NAMALWA (cell line): Measurements from ENCODE around the gene ADCY10.
A peak's percentile ranks its signal among the peaks of the same experiment; 100 is the strongest.
"Not testable (repeated sequence)": the region's sequence is repeated elsewhere in the genome, so short reads cannot be mapped to it uniquely, and the experiment has no call there.

Experiments used
- DNase-seq: peaks from one replicate; pipeline ENCODE4 v3.0.0-alpha.2; 2015; ENCODE audit warnings: low spot score

ADCY10 gene

GRCh38 chr1:167924543-167925231 lies 10.8 kb upstream of the ADCY10 start:
- DNase-seq: no peak

DNA sequence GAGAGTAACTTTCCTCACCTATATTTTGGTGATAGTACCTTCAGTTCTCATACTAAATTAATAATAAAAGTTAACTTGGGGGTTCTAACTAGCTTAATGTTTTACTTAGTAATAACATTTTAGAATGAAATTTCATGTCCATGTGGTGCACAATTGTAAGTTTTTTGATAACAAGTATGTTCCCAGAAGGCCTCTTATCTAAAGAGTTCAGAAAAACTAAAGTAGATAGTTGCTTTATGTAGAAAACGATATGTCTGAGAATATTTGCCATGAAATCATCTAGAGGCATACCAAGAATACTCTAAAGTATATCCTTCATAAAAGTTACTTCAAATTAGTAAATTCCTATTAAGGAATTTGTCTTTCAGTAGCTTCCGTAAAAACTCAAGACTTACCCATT lies 10.2 kb upstream of the ADCY10 start:
- no peak for DNase-seq

DNA sequence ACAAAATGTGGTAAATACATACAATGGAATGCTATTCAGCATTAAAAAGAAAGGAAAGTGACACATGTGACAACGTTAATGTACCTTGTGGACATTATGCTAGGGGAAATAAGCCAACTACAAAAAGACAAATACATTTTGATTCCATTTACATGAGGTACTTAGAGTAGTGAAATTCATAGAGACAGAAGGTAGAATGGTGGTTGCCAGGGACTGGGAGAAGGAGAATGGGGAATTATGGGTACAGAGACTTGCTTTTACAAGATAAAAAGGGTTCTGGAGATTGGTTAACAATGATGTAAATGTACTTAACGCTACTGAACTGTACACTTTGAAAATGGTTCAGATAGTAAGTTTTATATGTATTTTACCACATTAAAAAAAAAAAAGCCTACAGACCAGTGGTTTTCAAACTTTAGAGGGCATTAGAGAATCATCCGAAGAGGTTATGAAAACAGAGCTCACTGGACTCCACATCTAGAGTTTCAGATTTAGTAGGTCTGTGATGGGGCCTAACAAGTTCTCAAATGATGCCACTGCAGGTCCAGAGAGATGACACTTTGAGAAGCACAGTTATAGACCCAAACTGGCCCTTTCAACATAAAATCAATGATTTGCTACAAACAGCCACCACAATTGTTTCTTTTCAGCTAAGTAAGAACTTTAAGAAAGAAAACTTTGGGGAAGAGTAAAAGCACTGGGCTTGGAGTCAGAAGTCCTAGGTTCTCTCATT lies 9.6 kb upstream of the ADCY10 start:
- DNase-seq: no peak

DNA sequence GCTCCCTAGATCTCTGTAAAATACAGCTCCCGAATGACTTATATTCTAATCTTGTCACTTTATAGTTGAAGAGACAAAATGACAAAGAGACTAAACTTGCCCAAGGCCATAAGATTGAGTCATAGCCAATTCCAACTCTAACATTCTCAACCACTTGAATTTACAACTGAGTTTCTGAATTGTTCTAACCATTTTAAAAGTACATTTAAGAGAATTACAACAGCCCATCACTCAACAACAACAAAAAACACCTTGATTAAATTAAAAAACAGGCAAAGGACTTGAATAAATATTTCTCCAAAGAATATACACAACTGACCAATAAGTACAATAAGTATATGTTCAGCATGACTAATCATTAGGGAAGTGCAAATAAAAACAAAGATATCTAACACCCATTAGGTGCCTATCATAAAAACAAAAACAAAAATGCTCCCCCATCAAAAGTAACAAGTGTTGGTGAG lies 8.7 kb upstream of the ADCY10 start:
- no peak for DNase-seq

GRCh38 chr1:167922023-167922422 lies 8.1 kb upstream of the ADCY10 start:
- DNase-seq: no peak

DNA sequence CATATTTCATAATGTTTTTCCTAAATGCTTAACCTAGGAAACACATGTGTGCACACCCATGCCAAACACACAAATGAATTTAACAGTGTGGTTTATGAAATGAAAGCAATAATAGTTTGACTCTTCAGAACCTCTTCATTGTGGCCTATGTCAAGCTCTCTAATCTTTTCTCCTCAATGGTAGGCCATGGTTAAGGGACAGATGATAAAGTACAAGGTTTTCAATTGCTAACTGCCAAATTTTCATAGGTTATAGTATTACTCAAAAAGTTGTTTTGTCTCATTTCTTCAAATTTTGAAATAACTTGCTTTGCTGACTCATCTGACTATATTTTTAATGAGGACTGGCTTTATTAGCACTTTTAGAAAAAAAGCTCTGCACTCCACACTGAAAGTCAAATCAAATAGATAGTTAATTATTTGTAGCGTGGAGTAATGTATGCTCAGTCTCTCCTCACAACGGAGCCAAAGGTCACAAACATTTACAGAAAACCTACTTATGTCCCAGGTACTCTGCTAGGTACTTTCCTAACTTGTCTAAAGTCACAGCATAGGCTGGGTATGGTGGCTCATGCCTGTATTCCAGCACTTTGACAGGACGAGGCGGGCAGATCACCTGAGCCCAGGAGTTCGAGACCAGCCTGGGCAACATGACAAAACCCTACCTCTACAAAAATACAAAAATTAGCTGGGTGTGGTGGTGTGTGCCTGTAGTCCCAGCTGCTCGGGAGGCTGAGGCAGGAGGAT lies 3.0 kb upstream of the ADCY10 start:
- no peak for DNase-seq

- DNase-seq: no peak
Measured at GRCh38 chr1:167915569-167915968, 1.6 kb upstream of the ADCY10 start.

GRCh38 chr1:167912294-167912693 lies 1.6 kb downstream of the ADCY10 start:
- DNase-seq: no peak

DNA sequence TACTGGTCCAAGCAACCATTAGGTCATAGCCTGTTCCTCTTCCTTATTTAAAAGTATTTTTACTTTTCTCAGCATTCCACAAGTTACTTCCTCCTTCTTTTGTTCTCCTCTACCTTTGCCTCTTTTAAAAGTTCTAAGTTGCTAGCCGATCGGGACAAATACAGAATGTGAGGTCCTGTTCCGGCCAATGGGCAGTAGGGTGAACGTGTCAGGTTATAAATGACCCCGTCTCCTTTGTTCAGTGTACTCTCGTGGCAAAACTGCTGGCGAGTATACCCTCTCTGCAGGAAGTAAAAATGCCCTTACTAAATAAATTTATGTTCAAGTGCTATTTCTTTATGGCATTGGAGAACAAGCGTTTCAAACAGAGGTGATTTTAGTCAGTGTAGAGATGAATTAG lies 2.5 kb downstream of the ADCY10 start:
- no peak for DNase-seq

DNA sequence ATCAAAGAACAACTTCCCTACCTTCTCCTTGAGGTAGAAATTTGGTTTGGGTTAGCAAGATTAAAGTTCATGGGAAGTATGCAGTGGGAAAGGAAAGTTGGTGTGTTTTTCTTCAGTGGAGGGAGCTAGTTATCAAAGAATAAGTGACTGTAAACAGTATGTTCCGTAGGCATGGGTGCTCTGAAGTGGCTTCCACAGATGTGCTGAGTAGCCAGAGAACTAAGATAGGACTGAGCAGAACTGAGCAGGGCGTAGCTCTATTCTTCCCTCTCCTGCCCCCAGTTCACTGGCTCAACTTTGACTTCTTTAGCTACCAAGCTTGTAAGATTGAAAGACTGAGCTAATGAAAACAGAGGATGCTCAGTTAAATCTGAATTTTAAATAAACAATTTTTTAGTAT lies 3.4 kb downstream of the ADCY10 start:
- DNase-seq: no peak

GRCh38 chr1:167909691-167910180 lies 4.2 kb downstream of the ADCY10 start:
- DNase-seq: peak; percentile 27

GRCh38 chr1:167905671-167906070 lies 8.3 kb downstream of the ADCY10 start:
- DNase-seq: no peak

GRCh38 chr1:167905182-167905581 lies 8.8 kb downstream of the ADCY10 start:
- DNase-seq: no peak

- DNase-seq: no peak
Measured at GRCh38 chr1:167904652-167905130, 9.2 kb downstream of the ADCY10 start.

DNA sequence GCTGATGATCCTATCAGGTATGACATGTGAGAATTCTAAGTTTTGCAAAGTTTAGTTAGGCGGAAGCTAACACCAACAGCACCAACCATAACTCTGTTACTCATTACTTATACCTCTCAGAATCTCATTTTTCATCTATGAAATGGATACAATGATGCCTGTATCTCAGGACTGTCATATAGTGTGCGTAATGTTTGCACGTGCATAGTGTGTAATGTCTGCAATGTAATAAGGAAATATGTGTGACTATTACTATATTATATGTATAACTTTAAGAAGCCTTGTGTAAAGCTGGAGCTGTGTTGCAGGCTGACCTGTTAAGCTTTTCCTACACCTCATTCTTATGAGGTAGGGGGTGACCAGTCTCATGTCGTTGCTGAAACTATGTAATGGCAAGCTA lies 13.0 kb downstream of the ADCY10 start:
- no peak for DNase-seq

DNA sequence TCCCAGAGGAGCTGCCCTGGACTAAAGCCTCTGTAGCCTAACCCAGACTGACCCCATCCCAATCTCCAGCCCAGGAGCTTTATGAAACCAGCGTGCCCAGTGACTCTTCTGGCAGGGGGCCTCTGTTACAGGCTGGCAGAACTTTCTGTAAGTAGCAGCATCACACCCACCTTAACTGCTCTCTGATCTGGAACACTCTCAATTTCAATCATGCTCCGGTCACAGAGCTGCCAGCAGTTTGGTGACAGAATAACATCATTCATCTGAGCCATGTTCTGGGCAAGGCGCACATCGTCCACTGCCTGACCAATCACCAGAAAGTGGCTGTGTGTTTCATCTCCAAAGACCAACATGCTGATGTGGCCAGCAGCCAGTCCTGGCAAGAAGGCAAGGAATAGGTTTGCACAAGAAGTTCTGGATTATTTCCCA lies 14.7 kb downstream of the ADCY10 start:
- DNase-seq: no peak

GRCh38 chr1:167898578-167899222 lies 15.2 kb downstream of the ADCY10 start:
- no peak for DNase-seq

- DNase-seq: no peak
Measured at GRCh38 chr1:167893798-167894197, 20.1 kb downstream of the ADCY10 start.

DNA sequence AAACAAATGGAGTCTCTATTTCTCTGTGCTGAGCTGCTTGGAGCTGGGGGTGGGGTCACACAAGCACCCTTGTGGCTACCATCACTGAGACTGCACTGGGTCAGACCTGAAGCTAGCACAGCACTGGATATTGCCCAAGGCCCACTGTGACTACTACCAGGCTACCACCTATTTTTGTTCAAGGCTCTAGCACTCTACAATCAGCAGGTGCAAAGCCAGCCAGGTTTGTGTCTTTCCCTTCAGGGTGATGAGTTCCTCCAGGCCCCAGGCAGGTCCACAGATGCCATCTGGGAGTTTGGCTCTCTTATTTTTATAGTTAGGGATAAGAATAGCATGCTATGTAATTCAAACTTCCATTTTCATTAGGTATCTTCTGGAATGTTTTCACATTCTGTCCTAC lies 23.5 kb downstream of the ADCY10 start:
- DNase-seq: no peak

DNA sequence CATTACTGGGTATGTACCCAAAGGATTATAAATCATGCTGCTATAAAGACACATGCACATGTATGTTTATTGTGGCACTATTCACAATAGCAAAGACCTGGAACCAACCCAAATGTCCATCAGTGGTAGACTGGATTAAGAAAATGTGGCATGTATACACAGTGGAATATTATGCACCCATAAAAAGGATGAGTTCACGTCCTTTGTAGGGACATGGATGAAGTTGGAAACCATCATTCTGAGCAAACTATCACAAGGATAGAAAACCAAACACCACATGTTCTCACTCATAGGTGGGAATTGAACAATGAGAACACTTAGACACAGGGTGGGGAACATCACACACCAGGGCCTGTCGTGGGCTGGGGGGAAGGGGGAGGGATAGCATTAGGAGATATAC lies 26.7 kb downstream of the ADCY10 start:
- DNase-seq: not testable (repeated sequence)

DNA sequence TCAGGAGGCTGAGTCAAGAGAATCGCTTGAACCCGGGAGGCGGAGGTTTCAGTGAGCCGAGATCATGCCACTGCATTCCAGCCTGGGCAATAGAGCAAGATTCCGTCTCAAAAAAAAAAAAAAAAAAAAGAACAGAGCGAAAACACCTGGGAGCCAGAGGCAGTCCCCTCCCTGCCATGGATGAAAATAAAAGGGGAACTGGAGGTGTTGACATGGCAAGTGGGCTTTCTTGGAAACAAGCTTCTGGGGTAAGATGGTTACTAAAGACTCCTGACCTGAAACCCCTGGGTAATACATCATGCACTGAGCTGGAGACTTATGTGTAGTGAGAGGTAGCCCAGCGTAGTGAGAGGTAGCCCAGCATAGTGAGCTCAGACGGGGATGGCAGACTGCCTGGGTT lies 31.6 kb downstream of the ADCY10 start:
- no peak for DNase-seq

GRCh38 chr1:167881786-167882185 lies 32.1 kb downstream of the ADCY10 start:
- DNase-seq: no peak
